GM23338 (cell line): ENCODE results near the gene TP53BP1. TPM values are rescaled to one million over a fixed set of nuclear protein-coding genes. Genes with fewer than 3 reads are reported as not detected.

Source experiments
- ATAC-seq: fragments of 200-7000 bp; cut with Tn5 transposase; 3 replicates; pipeline ENCODE4 v1.9.1; 2020
- DNase-seq: peaks from one replicate; pipeline ENCODE4 v3.0.0-alpha.2; 2015; ENCODE audit warnings: low spot score
- H2AFZ ChIP-seq: fragments of 200-600 bp; sonication (generic); 2 replicates; pipeline ENCODE4 v1.8.0; 2016; ENCODE audit warnings: antibody characterized with exemption, mild to moderate bottlenecking, moderate library complexity
- H3F3A ChIP-seq: fragments of 200-600 bp; sonication (generic); replicated peaks from 2 replicates; pipeline ENCODE4 v1.8.0; 2017; ENCODE audit warnings: antibody characterized with exemption, mixed run types, low read depth
- H3K27ac ChIP-seq: fragments of 200-600 bp; sonication (generic); 2 replicates; pipeline ENCODE4 v1.6.1; 2016; ENCODE audit warnings: low read depth
- H3K27me3 ChIP-seq: fragments of 200-600 bp; sonication (generic); 2 replicates; pipeline ENCODE4 v1.8.0; 2016; ENCODE audit warnings: mild to moderate bottlenecking, mixed run types, moderate library complexity; ENCODE audit not compliant: insufficient read depth
- H3K36me3 ChIP-seq: fragments of 200-600 bp; sonication (generic); 2 replicates; pipeline ENCODE4 v1.8.0; 2016; ENCODE audit warnings: mild to moderate bottlenecking; ENCODE audit not compliant: insufficient read depth
- H3K4me1 ChIP-seq: fragments of 200-600 bp; sonication (generic); 2 replicates; pipeline ENCODE4 v1.8.0; 2016; ENCODE audit warnings: mild to moderate bottlenecking, moderate library complexity; ENCODE audit not compliant: insufficient read depth
- H3K4me2 ChIP-seq: fragments of 200-600 bp; sonication (generic); 2 replicates; pipeline ENCODE4 v1.7.1; 2017; ENCODE audit warnings: mixed run types
- H3K4me3 ChIP-seq: fragments of 200-600 bp; sonication (generic); 2 replicates; pipeline ENCODE4 v1.6.1; 2016; ENCODE audit warnings: mixed run types
- H3K79me2 ChIP-seq: fragments of 200-600 bp; sonication (generic); replicated peaks from 2 replicates; pipeline ENCODE4 v1.8.0; 2017; ENCODE audit warnings: mild to moderate bottlenecking; ENCODE audit not compliant: insufficient read depth
- H3K9me2 ChIP-seq: fragments of 200-600 bp; sonication (generic); 2 replicates; pipeline ENCODE4 v1.8.0; 2017; ENCODE audit not compliant: insufficient read depth
- H4K20me1 ChIP-seq: fragments of 200-600 bp; sonication (generic); replicated peaks from 2 replicates; pipeline ENCODE4 v1.8.0; 2017; ENCODE audit warnings: mild to moderate bottlenecking; ENCODE audit not compliant: insufficient read depth
- H3K27ac Mint-ChIP-seq: 2 replicates; pipeline ENCODE4 v1.8.0; 2020; ENCODE audit warnings: inconsistent platforms, mild to moderate bottlenecking, moderate library complexity, mixed read lengths
- H3K27me3 Mint-ChIP-seq: 3 replicates; pipeline ENCODE4 v1.8.0; 2022; ENCODE audit warnings: low read depth, mild to moderate bottlenecking, moderate library complexity, mixed read lengths, inconsistent platforms; ENCODE audit not compliant: insufficient read depth, poor library complexity
- H3K36me3 Mint-ChIP-seq: 3 replicates; pipeline ENCODE4 v1.8.0; 2021; ENCODE audit warnings: low read depth, mild to moderate bottlenecking, inconsistent platforms, moderate library complexity, mixed read lengths
- H3K4me1 Mint-ChIP-seq: 3 replicates; pipeline ENCODE4 v1.8.0; 2020; ENCODE audit warnings: mild to moderate bottlenecking, inconsistent platforms, mixed read lengths
- H3K4me3 Mint-ChIP-seq: 3 replicates; pipeline ENCODE4 v1.8.0; 2021; ENCODE audit warnings: moderate library complexity, mild to moderate bottlenecking, inconsistent platforms, mixed read lengths
- H3K9me3 Mint-ChIP-seq: 3 replicates; pipeline ENCODE4 v1.8.0; 2020; ENCODE audit warnings: moderate library complexity, mild to moderate bottlenecking, inconsistent platforms, mixed read lengths
- CREB1 ChIP-seq: fragments of 250-450 bp; sonication (Bioruptor Pico); IDR thresholded peaks from 2 replicates; pipeline ENCODE4 v1.5.0; 2020; ENCODE audit warnings: low read depth, mild to moderate bottlenecking, moderate library complexity
- EZH2 ChIP-seq: fragments of 200-600 bp; sonication (generic); IDR thresholded peaks from one replicate; pipeline ENCODE4 v1.8.0; 2017; ENCODE audit warnings: antibody characterized with exemption, mild to moderate bottlenecking, low read depth; ENCODE audit not compliant: unreplicated experiment
- JUNB ChIP-seq: IDR thresholded peaks from one replicate; pipeline ENCODE4 v1.6.1; 2016; ENCODE audit warnings: antibody characterized with exemption; ENCODE audit not compliant: unreplicated experiment
- STAT1 ChIP-seq: IDR thresholded peaks from one replicate; pipeline ENCODE4 v1.6.1; 2016; ENCODE audit warnings: antibody characterized with exemption; ENCODE audit not compliant: unreplicated experiment
- ZNF114 ChIP-seq: fragments of 250-450 bp; sonication (Bioruptor Pico); IDR thresholded peaks from 2 replicates; pipeline ENCODE4 v1.5.0; 2020; ENCODE audit warnings: mild to moderate bottlenecking, moderate library complexity
- ZNF331 ChIP-seq: fragments of 250-450 bp; sonication (Bioruptor Pico); IDR thresholded peaks from 2 replicates; pipeline ENCODE4 v1.5.0; 2020; ENCODE audit warnings: low read depth, mild to moderate bottlenecking, moderate library complexity
- polyA plus RNA-seq: library from polyadenylated mRNA; unstranded; fragments of >200 nt; fragmentation: Nextera tagmentation; extraction: Ambion mirVana; gene quantifications from 2 replicates; pipeline ENCODE4 v1.2.1, GENCODE V29; 2016
- total RNA-seq: library from RNA; depleted of rRNA; stranded (reverse); fragments of >200 nt; shearing (Covaris generic); gene quantifications from 2 replicates; pipeline ENCODE4 v1.2.3, GENCODE V29; 2014
- TF ChIP-seq, protein P1 (sequence below): fragments of 250-450 bp; sonication (Bioruptor Pico); IDR thresholded peaks from 2 replicates; pipeline ENCODE4 v1.5.0; 2020; ENCODE audit warnings: mild to moderate bottlenecking, moderate library complexity

Gene TP53BP1
- total and polyA plus RNA-seq, 2 experiments from 2014 or later, result 17.7 to 81.3 TPM

DNA sequence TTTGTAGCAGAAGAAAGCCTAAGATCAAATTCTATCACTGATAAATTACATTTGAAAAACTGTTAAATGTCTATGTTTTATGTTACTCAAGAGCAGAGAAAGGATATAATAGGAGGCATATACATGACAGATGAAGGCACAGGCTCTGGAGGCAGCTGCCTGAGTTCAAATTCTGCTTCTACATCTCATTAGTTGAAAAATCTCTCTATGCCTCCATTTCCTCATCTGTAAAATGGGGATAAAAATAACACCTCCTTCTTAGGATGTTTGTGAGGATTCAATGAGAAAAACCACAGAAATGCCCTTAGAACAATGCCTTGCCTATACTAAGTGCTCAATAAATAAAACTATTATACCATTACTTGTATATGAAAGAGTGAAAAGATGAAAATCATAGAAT lies 21.0 kb downstream of the TP53BP1 start:
- H2AFZ ChIP-seq, result no peak overlapping the region
- Mint-ChIP-seq H3K9me3 (no peaks in the 10 kb centered on the region), H3K4me1 (no peaks in the 10 kb centered on the region), H3K36me3 (peaks cover 94% of the 10 kb centered on the region), H3K27me3 (no peaks in the 10 kb centered on the region), H3K4me3 (no peak overlapping the region), H3K27ac (no peak overlapping the region)
- H3K4me3 ChIP-seq, result no peak overlapping the region
- no peaks in the 10 kb centered on the region for H3F3A ChIP-seq
- H3K4me1 ChIP-seq, result no peaks in the 10 kb centered on the region
- ATAC-seq (no peak), DNase-seq (no peak)
- peaks cover 13% of the 10 kb centered on the region; the same call in 1 of the 2 replicates for H4K20me1 ChIP-seq
- no peaks in the 10 kb centered on the region for H3K9me2 ChIP-seq
- H3K27ac ChIP-seq, result no peak overlapping the region
- no peaks in the 10 kb centered on the region for H3K27me3 ChIP-seq
- no peaks in the 10 kb centered on the region for H3K79me2 ChIP-seq
- TF ChIP-seq JUNB, result no peak
- TF ChIP-seq ZNF114 (CRISPR knock-in tag), result no peak
- TF ChIP-seq, protein P1, sequence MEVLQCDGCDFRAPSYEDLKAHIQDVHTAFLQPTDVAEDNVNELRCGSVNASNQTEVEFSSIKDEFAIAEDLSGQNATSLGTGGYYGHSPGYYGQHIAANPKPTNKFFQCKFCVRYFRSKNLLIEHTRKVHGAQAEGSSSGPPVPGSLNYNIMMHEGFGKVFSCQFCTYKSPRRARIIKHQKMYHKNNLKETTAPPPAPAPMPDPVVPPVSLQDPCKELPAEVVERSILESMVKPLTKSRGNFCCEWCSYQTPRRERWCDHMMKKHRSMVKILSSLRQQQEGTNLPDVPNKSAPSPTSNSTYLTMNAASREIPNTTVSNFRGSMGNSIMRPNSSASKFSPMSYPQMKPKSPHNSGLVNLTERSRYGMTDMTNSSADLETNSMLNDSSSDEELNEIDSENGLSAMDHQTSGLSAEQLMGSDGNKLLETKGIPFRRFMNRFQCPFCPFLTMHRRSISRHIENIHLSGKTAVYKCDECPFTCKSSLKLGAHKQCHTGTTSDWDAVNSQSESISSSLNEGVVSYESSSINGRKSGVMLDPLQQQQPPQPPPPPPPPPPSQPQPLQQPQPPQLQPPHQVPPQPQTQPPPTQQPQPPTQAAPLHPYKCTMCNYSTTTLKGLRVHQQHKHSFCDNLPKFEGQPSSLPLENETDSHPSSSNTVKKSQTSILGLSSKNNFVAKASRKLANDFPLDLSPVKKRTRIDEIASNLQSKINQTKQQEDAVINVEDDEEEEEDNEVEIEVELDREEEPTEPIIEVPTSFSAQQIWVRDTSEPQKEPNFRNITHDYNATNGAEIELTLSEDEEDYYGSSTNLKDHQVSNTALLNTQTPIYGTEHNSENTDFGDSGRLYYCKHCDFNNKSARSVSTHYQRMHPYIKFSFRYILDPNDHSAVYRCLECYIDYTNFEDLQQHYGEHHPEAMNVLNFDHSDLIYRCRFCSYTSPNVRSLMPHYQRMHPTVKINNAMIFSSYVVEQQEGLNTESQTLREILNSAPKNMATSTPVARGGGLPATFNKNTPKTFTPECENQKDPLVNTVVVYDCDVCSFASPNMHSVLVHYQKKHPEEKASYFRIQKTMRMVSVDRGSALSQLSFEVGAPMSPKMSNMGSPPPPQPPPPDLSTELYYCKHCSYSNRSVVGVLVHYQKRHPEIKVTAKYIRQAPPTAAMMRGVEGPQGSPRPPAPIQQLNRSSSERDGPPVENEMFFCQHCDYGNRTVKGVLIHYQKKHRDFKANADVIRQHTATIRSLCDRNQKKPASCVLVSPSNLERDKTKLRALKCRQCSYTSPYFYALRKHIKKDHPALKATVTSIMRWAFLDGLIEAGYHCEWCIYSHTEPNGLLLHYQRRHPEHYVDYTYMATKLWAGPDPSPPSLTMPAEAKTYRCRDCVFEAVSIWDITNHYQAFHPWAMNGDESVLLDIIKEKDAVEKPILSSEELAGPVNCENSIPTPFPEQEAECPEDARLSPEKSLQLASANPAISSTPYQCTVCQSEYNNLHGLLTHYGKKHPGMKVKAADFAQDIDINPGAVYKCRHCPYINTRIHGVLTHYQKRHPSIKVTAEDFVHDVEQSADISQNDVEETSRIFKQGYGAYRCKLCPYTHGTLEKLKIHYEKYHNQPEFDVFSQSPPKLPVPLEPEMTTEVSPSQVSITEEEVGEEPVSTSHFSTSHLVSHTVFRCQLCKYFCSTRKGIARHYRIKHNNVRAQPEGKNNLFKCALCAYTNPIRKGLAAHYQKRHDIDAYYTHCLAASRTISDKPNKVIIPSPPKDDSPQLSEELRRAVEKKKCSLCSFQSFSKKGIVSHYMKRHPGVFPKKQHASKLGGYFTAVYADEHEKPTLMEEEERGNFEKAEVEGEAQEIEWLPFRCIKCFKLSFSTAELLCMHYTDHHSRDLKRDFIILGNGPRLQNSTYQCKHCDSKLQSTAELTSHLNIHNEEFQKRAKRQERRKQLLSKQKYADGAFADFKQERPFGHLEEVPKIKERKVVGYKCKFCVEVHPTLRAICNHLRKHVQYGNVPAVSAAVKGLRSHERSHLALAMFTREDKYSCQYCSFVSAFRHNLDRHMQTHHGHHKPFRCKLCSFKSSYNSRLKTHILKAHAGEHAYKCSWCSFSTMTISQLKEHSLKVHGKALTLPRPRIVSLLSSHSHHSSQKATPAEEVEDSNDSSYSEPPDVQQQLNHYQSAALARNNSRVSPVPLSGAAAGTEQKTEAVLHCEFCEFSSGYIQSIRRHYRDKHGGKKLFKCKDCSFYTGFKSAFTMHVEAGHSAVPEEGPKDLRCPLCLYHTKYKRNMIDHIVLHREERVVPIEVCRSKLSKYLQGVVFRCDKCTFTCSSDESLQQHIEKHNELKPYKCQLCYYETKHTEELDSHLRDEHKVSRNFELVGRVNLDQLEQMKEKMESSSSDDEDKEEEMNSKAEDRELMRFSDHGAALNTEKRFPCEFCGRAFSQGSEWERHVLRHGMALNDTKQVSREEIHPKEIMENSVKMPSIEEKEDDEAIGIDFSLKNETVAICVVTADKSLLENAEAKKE (CRISPR knock-in tag), result no peak
- no peak for TF ChIP-seq STAT1
- no peak overlapping the region for H3K4me2 ChIP-seq
- peaks cover 77% of the 10 kb centered on the region for H3K36me3 ChIP-seq

DNA sequence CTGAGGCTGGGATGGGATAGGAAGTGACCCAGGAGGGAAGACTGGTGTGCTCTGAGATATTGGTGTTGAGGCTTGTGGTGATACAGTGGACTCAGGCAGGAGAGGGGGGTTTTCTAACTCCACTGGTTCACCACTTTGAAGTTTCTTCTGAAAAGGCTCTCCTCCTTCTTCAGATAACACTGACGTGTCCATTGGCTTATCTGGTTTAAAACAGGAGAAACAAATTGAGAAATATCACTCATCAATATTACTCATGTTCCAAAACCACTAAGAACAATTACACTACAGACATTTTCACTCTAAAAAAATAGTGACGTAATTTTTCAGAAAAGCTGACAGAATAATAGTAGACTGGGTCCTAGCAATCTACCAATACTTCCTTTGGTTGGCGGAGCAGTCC lies 23.1 kb downstream of the TP53BP1 start:
- ATAC-seq (no peak), DNase-seq (no peak)
- H3K27ac ChIP-seq, result no peak overlapping the region
- H3K9me2 ChIP-seq, result no peaks in the 10 kb centered on the region
- H3K4me3 ChIP-seq, result no peak overlapping the region
- no peaks in the 10 kb centered on the region for H3K27me3 ChIP-seq
- H3K27me3 Mint-ChIP-seq, result no peaks in the 10 kb centered on the region
- H3K36me3 Mint-ChIP-seq, result peaks cover 92% of the 10 kb centered on the region
- H3K4me2 ChIP-seq, result no peak overlapping the region
- TF ChIP-seq, protein P1 (CRISPR knock-in tag), result no peak
- no peak for TF ChIP-seq ZNF331 (CRISPR knock-in tag)
- no peak for TF ChIP-seq EZH2
- TF ChIP-seq CREB1 (CRISPR knock-in tag), result no peak
- no peak overlapping the region for H2AFZ ChIP-seq
- H4K20me1 ChIP-seq, result peaks cover 13% of the 10 kb centered on the region
- no peaks in the 10 kb centered on the region for H3K4me1 Mint-ChIP-seq
- H3K4me1 ChIP-seq, result no peaks in the 10 kb centered on the region
- H3K79me2 ChIP-seq, result no peaks in the 10 kb centered on the region
- H3K27ac Mint-ChIP-seq, result no peak overlapping the region
- H3K9me3 Mint-ChIP-seq, result no peaks in the 10 kb centered on the region
- no peak overlapping the region for H3K4me3 Mint-ChIP-seq
- H3K36me3 ChIP-seq, result peaks cover 65% of the 10 kb centered on the region
- H3F3A ChIP-seq, result no peaks in the 10 kb centered on the region
